ENCODE results near the gene MPP2.

MPP2 gene

DNA sequence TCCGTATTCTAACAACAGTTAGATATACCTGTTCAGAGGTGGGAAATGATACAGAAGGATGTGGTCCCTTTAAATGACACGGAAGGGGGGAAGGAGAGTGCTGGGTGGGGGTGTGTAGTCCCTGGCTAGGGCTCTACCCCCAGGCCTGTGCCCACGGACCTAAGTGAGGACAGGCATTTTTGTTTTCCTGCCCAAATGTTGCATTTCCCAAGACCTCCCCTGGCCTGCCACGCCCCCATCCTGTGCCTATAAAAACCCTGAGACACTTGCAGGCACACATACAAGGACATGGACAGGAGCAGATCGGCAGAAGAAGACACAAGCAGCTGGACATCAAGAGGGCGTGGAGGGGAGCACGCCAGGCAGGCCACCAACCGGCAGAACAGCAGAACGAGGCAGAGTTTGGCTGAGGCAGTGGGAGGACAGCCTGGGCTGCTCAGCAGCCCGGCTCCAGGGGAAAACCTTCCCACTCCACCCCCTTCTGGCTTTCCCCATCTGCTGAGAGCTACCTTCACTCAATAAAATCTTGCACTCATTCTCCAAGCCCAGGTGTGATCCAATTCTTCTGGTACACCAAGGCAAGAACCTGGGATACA is 13.3 kb upstream of the MPP2 start:
- no peaks in the 10 kb centered on the region for H3K36me3 ChIP-seq (replicated peaks; ENCODE audit: low read depth, low read length)
- H3K4me2 ChIP-seq (ENCODE audit: low read length) = no peak overlapping the region
- H3K4me3 ChIP-seq (ENCODE audit: low read length) = no peak overlapping the region
- no peaks in the 10 kb centered on the region for H4K20me1 ChIP-seq (ENCODE audit: insufficient read depth, low read length)
- no peaks in the 10 kb centered on the region for H3K9me3 ChIP-seq (ENCODE audit: insufficient read depth, low read length)
- H3K4me1 ChIP-seq (ENCODE audit: low read length) = peaks cover 11% of the 10 kb centered on the region
- H3K27me3 ChIP-seq (ENCODE audit: low read depth, low read length) = no peaks in the 10 kb centered on the region
- no peak overlapping the region for H3K9ac ChIP-seq (ENCODE audit: low read length)
- no peak overlapping the region for H3K27ac ChIP-seq (ENCODE audit: low read length)
- TF ChIP-seq EZH2phosphoT487 (IDR thresholded peaks at IDR 0.05; ENCODE audit: low read depth) (no peak), CTCF (IDR thresholded peaks at IDR 0.05; ENCODE audit: low read depth, low read length) (no peak)
- H3K79me2 ChIP-seq (ENCODE audit: low read length) = no peaks in the 10 kb centered on the region
- H2AFZ ChIP-seq (ENCODE audit: low read depth, low read length) = no peak overlapping the region

DNA sequence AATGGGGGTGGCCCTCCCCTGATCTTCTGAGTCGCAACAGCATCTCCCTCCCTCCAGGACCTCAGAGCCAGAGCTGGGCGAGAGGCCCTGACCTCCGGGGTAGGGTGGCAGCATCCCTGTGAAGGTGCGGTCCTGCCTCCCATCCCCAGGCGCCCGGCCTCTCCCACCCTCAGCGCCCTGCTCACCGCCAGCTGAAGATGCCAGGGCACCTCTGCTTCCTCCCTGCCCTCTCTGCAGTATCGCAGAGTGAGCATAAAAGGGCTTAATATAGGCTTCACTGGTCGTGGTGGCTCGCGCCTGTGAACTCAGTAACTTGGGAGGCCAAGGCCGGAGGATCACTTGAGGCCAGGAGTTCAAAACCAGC is 10.7 kb upstream of the MPP2 start:
- no peak for TF ChIP-seq EZH2phosphoT487 (IDR thresholded peaks at IDR 0.05; ENCODE audit: low read depth)
- no peak for TF ChIP-seq CTCF (IDR thresholded peaks at IDR 0.05; ENCODE audit: low read depth, low read length)
- no peak overlapping the region for H3K27ac ChIP-seq (ENCODE audit: low read length)
- no peaks in the 10 kb centered on the region for H3K36me3 ChIP-seq (replicated peaks; ENCODE audit: low read depth, low read length)
- H3K27me3 ChIP-seq (ENCODE audit: low read depth, low read length) = no peaks in the 10 kb centered on the region
- no peak overlapping the region for H2AFZ ChIP-seq (ENCODE audit: low read depth, low read length)
- no peaks in the 10 kb centered on the region for H4K20me1 ChIP-seq (ENCODE audit: insufficient read depth, low read length)
- no peak overlapping the region for H3K9ac ChIP-seq (ENCODE audit: low read length)
- H3K9me3 ChIP-seq (ENCODE audit: insufficient read depth, low read length) = no peaks in the 10 kb centered on the region
- no peak overlapping the region for H3K4me3 ChIP-seq (ENCODE audit: low read length)
- H3K4me2 ChIP-seq (ENCODE audit: low read length) = no peak overlapping the region
- H3K4me1 ChIP-seq (ENCODE audit: low read length) = no peaks in the 10 kb centered on the region
- H3K79me2 ChIP-seq (ENCODE audit: low read length) = no peaks in the 10 kb centered on the region

GRCh38 chr17:43917348-43918025 is 10.2 kb upstream of the MPP2 start:
- H3K36me3 ChIP-seq (replicated peaks; ENCODE audit: low read depth, low read length) = no peaks in the 10 kb centered on the region
- H3K9ac ChIP-seq (ENCODE audit: low read length) = no peak overlapping the region
- no peaks in the 10 kb centered on the region for H3K9me3 ChIP-seq (ENCODE audit: insufficient read depth, low read length)
- no peak overlapping the region for H3K4me2 ChIP-seq (ENCODE audit: low read length)
- TF ChIP-seq CTCF (IDR thresholded peaks at IDR 0.05; ENCODE audit: low read depth, low read length) (no peak), EZH2phosphoT487 (IDR thresholded peaks at IDR 0.05; ENCODE audit: low read depth) (no peak)
- no peak overlapping the region for H3K4me3 ChIP-seq (ENCODE audit: low read length)
- H3K4me1 ChIP-seq (ENCODE audit: low read length) = no peaks in the 10 kb centered on the region
- H3K27ac ChIP-seq (ENCODE audit: low read length) = no peak overlapping the region
- no peaks in the 10 kb centered on the region for H3K79me2 ChIP-seq (ENCODE audit: low read length)
- no peak overlapping the region for H2AFZ ChIP-seq (ENCODE audit: low read depth, low read length)
- no peaks in the 10 kb centered on the region; the same call in 1 of the 2 replicates for H3K27me3 ChIP-seq (ENCODE audit: low read depth, low read length)
- H4K20me1 ChIP-seq (ENCODE audit: insufficient read depth, low read length) = no peaks in the 10 kb centered on the region

- H3K27ac ChIP-seq (ENCODE audit: low read length) = no peak overlapping the region
- no peaks in the 10 kb centered on the region for H3K36me3 ChIP-seq (replicated peaks; ENCODE audit: low read depth, low read length)
- H2AFZ ChIP-seq (ENCODE audit: low read depth, low read length) = no peak overlapping the region
- no peaks in the 10 kb centered on the region for H4K20me1 ChIP-seq (ENCODE audit: insufficient read depth, low read length)
- H3K27me3 ChIP-seq (ENCODE audit: low read depth, low read length) = no peaks in the 10 kb centered on the region; the same call in 1 of the 2 replicates
- no peak for TF ChIP-seq CTCF (IDR thresholded peaks at IDR 0.05; ENCODE audit: low read depth, low read length)
- TF ChIP-seq EZH2phosphoT487 (IDR thresholded peaks at IDR 0.05; ENCODE audit: low read depth) = no peak
- no peaks in the 10 kb centered on the region for H3K4me1 ChIP-seq (ENCODE audit: low read length)
- no peak overlapping the region for H3K9ac ChIP-seq (ENCODE audit: low read length)
- H3K4me3 ChIP-seq (ENCODE audit: low read length) = no peak overlapping the region
- H3K9me3 ChIP-seq (ENCODE audit: insufficient read depth, low read length) = no peaks in the 10 kb centered on the region
- H3K4me2 ChIP-seq (ENCODE audit: low read length) = no peak overlapping the region
- no peaks in the 10 kb centered on the region for H3K79me2 ChIP-seq (ENCODE audit: low read length)
Measured at GRCh38 chr17:43917016-43917347, 9.6 kb upstream of the MPP2 start.

All from OCI-LY3 (cell line).